GM23338 (cell line): ENCODE data around the gene TTC23. TPM values are rescaled to one million over a fixed set of nuclear protein-coding genes. Genes with fewer than 3 reads are reported as not detected.

Experiments
- ATAC-seq: fragments of 200-7000 bp; cut with Tn5 transposase; 3 replicates; pipeline ENCODE4 v1.9.1; 2020
- DNase-seq: peaks from one replicate; pipeline ENCODE4 v3.0.0-alpha.2; 2015; ENCODE audit warnings: low spot score
- H2AFZ ChIP-seq: fragments of 200-600 bp; sonication (generic); 2 replicates; pipeline ENCODE4 v1.8.0; 2016; ENCODE audit warnings: antibody characterized with exemption, mild to moderate bottlenecking, moderate library complexity
- H3F3A ChIP-seq: fragments of 200-600 bp; sonication (generic); replicated peaks from 2 replicates; pipeline ENCODE4 v1.8.0; 2017; ENCODE audit warnings: antibody characterized with exemption, mixed run types, low read depth
- H3K27ac ChIP-seq: fragments of 200-600 bp; sonication (generic); 2 replicates; pipeline ENCODE4 v1.6.1; 2016; ENCODE audit warnings: low read depth
- H3K27me3 ChIP-seq: fragments of 200-600 bp; sonication (generic); 2 replicates; pipeline ENCODE4 v1.8.0; 2016; ENCODE audit warnings: mild to moderate bottlenecking, mixed run types, moderate library complexity; ENCODE audit not compliant: insufficient read depth
- H3K36me3 ChIP-seq: fragments of 200-600 bp; sonication (generic); 2 replicates; pipeline ENCODE4 v1.8.0; 2016; ENCODE audit warnings: mild to moderate bottlenecking; ENCODE audit not compliant: insufficient read depth
- H3K4me1 ChIP-seq: fragments of 200-600 bp; sonication (generic); 2 replicates; pipeline ENCODE4 v1.8.0; 2016; ENCODE audit warnings: mild to moderate bottlenecking, moderate library complexity; ENCODE audit not compliant: insufficient read depth
- H3K4me2 ChIP-seq: fragments of 200-600 bp; sonication (generic); 2 replicates; pipeline ENCODE4 v1.7.1; 2017; ENCODE audit warnings: mixed run types
- H3K4me3 ChIP-seq: fragments of 200-600 bp; sonication (generic); 2 replicates; pipeline ENCODE4 v1.6.1; 2016; ENCODE audit warnings: mixed run types
- H3K79me2 ChIP-seq: fragments of 200-600 bp; sonication (generic); replicated peaks from 2 replicates; pipeline ENCODE4 v1.8.0; 2017; ENCODE audit warnings: mild to moderate bottlenecking; ENCODE audit not compliant: insufficient read depth
- H3K9me2 ChIP-seq: fragments of 200-600 bp; sonication (generic); 2 replicates; pipeline ENCODE4 v1.8.0; 2017; ENCODE audit not compliant: insufficient read depth
- H4K20me1 ChIP-seq: fragments of 200-600 bp; sonication (generic); replicated peaks from 2 replicates; pipeline ENCODE4 v1.8.0; 2017; ENCODE audit warnings: mild to moderate bottlenecking; ENCODE audit not compliant: insufficient read depth
- H3K27ac Mint-ChIP-seq: 2 replicates; pipeline ENCODE4 v1.8.0; 2020; ENCODE audit warnings: inconsistent platforms, mild to moderate bottlenecking, moderate library complexity, mixed read lengths
- H3K27me3 Mint-ChIP-seq: 3 replicates; pipeline ENCODE4 v1.8.0; 2022; ENCODE audit warnings: low read depth, mild to moderate bottlenecking, moderate library complexity, mixed read lengths, inconsistent platforms; ENCODE audit not compliant: insufficient read depth, poor library complexity
- H3K36me3 Mint-ChIP-seq: 3 replicates; pipeline ENCODE4 v1.8.0; 2021; ENCODE audit warnings: low read depth, mild to moderate bottlenecking, inconsistent platforms, moderate library complexity, mixed read lengths
- H3K4me1 Mint-ChIP-seq: 3 replicates; pipeline ENCODE4 v1.8.0; 2020; ENCODE audit warnings: mild to moderate bottlenecking, inconsistent platforms, mixed read lengths
- H3K4me3 Mint-ChIP-seq: 3 replicates; pipeline ENCODE4 v1.8.0; 2021; ENCODE audit warnings: moderate library complexity, mild to moderate bottlenecking, inconsistent platforms, mixed read lengths
- H3K9me3 Mint-ChIP-seq: 3 replicates; pipeline ENCODE4 v1.8.0; 2020; ENCODE audit warnings: moderate library complexity, mild to moderate bottlenecking, inconsistent platforms, mixed read lengths
- EZH2 ChIP-seq: fragments of 200-600 bp; sonication (generic); IDR thresholded peaks from one replicate; pipeline ENCODE4 v1.8.0; 2017; ENCODE audit warnings: antibody characterized with exemption, mild to moderate bottlenecking, low read depth; ENCODE audit not compliant: unreplicated experiment
- JUNB ChIP-seq: IDR thresholded peaks from one replicate; pipeline ENCODE4 v1.6.1; 2016; ENCODE audit warnings: antibody characterized with exemption; ENCODE audit not compliant: unreplicated experiment
- NANOG ChIP-seq: IDR thresholded peaks from 2 replicates; pipeline ENCODE4 v1.6.1; 2016; ENCODE audit warnings: antibody characterized with exemption, borderline replicate concordance
- STAT1 ChIP-seq: IDR thresholded peaks from one replicate; pipeline ENCODE4 v1.6.1; 2016; ENCODE audit warnings: antibody characterized with exemption; ENCODE audit not compliant: unreplicated experiment
- polyA plus RNA-seq: library from polyadenylated mRNA; unstranded; fragments of >200 nt; fragmentation: Nextera tagmentation; extraction: Ambion mirVana; gene quantifications from 2 replicates; pipeline ENCODE4 v1.2.1, GENCODE V29; 2016
- total RNA-seq: library from RNA; depleted of rRNA; stranded (reverse); fragments of >200 nt; shearing (Covaris generic); gene quantifications from 2 replicates; pipeline ENCODE4 v1.2.3, GENCODE V29; 2014
- TF ChIP-seq, protein P1 (sequence below): fragments of 250-450 bp; sonication (Bioruptor Pico); IDR thresholded peaks from 2 replicates; pipeline ENCODE4 v1.5.0; 2020; ENCODE audit warnings: mild to moderate bottlenecking, moderate library complexity
- TF ChIP-seq, protein P2 (sequence below): IDR thresholded peaks from one replicate; pipeline ENCODE4 v1.6.1; 2018; ENCODE audit warnings: antibody characterized with exemption; ENCODE audit not compliant: unreplicated experiment

TTC23 gene
- total and polyA plus RNA-seq, 2 experiments from 2014 or later: 6.3 to 25.2 TPM

DNA sequence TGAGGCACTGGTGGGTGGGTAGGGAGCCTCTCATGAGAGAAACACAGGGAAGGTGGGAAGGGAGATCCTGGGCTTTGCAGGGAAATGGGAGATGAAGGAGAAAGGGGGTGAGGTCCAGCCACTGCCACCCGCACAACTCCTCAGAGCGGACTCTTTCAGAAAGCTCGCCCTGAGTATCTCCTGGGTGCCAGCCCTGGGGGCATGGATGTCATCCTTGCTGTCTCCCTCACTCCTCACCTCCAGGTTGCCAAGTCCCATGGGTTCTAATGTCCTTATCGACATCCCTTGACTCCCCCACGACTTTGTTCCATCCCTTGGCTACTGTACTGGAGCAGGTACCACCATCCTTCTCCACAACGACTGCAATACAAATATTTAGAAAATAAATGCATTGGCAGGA is 103.6 kb downstream of the TTC23 start:
- ATAC-seq: no peak
- Histone ChIP-seq H3K36me3 (no peaks in the 10 kb centered on the region), H3K4me1 (peaks cover 36% of the 10 kb centered on the region), H3K9me2 (no peaks in the 10 kb centered on the region), H3K27ac (no peak overlapping the region), H3F3A (no peaks in the 10 kb centered on the region), H2AFZ (no peak overlapping the region), H3K4me2 (no peak overlapping the region), H3K79me2 (no peaks in the 10 kb centered on the region), H3K4me3 (no peak overlapping the region), H3K27me3 (no peaks in the 10 kb centered on the region), H4K20me1 (no peaks in the 10 kb centered on the region)
- TF ChIP-seq, protein P1, sequence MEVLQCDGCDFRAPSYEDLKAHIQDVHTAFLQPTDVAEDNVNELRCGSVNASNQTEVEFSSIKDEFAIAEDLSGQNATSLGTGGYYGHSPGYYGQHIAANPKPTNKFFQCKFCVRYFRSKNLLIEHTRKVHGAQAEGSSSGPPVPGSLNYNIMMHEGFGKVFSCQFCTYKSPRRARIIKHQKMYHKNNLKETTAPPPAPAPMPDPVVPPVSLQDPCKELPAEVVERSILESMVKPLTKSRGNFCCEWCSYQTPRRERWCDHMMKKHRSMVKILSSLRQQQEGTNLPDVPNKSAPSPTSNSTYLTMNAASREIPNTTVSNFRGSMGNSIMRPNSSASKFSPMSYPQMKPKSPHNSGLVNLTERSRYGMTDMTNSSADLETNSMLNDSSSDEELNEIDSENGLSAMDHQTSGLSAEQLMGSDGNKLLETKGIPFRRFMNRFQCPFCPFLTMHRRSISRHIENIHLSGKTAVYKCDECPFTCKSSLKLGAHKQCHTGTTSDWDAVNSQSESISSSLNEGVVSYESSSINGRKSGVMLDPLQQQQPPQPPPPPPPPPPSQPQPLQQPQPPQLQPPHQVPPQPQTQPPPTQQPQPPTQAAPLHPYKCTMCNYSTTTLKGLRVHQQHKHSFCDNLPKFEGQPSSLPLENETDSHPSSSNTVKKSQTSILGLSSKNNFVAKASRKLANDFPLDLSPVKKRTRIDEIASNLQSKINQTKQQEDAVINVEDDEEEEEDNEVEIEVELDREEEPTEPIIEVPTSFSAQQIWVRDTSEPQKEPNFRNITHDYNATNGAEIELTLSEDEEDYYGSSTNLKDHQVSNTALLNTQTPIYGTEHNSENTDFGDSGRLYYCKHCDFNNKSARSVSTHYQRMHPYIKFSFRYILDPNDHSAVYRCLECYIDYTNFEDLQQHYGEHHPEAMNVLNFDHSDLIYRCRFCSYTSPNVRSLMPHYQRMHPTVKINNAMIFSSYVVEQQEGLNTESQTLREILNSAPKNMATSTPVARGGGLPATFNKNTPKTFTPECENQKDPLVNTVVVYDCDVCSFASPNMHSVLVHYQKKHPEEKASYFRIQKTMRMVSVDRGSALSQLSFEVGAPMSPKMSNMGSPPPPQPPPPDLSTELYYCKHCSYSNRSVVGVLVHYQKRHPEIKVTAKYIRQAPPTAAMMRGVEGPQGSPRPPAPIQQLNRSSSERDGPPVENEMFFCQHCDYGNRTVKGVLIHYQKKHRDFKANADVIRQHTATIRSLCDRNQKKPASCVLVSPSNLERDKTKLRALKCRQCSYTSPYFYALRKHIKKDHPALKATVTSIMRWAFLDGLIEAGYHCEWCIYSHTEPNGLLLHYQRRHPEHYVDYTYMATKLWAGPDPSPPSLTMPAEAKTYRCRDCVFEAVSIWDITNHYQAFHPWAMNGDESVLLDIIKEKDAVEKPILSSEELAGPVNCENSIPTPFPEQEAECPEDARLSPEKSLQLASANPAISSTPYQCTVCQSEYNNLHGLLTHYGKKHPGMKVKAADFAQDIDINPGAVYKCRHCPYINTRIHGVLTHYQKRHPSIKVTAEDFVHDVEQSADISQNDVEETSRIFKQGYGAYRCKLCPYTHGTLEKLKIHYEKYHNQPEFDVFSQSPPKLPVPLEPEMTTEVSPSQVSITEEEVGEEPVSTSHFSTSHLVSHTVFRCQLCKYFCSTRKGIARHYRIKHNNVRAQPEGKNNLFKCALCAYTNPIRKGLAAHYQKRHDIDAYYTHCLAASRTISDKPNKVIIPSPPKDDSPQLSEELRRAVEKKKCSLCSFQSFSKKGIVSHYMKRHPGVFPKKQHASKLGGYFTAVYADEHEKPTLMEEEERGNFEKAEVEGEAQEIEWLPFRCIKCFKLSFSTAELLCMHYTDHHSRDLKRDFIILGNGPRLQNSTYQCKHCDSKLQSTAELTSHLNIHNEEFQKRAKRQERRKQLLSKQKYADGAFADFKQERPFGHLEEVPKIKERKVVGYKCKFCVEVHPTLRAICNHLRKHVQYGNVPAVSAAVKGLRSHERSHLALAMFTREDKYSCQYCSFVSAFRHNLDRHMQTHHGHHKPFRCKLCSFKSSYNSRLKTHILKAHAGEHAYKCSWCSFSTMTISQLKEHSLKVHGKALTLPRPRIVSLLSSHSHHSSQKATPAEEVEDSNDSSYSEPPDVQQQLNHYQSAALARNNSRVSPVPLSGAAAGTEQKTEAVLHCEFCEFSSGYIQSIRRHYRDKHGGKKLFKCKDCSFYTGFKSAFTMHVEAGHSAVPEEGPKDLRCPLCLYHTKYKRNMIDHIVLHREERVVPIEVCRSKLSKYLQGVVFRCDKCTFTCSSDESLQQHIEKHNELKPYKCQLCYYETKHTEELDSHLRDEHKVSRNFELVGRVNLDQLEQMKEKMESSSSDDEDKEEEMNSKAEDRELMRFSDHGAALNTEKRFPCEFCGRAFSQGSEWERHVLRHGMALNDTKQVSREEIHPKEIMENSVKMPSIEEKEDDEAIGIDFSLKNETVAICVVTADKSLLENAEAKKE (CRISPR knock-in tag): no peak
- TF ChIP-seq STAT1 (no peak), EZH2 (no peak), NANOG (no peak), JUNB (no peak)
- TF ChIP-seq, protein P2, sequence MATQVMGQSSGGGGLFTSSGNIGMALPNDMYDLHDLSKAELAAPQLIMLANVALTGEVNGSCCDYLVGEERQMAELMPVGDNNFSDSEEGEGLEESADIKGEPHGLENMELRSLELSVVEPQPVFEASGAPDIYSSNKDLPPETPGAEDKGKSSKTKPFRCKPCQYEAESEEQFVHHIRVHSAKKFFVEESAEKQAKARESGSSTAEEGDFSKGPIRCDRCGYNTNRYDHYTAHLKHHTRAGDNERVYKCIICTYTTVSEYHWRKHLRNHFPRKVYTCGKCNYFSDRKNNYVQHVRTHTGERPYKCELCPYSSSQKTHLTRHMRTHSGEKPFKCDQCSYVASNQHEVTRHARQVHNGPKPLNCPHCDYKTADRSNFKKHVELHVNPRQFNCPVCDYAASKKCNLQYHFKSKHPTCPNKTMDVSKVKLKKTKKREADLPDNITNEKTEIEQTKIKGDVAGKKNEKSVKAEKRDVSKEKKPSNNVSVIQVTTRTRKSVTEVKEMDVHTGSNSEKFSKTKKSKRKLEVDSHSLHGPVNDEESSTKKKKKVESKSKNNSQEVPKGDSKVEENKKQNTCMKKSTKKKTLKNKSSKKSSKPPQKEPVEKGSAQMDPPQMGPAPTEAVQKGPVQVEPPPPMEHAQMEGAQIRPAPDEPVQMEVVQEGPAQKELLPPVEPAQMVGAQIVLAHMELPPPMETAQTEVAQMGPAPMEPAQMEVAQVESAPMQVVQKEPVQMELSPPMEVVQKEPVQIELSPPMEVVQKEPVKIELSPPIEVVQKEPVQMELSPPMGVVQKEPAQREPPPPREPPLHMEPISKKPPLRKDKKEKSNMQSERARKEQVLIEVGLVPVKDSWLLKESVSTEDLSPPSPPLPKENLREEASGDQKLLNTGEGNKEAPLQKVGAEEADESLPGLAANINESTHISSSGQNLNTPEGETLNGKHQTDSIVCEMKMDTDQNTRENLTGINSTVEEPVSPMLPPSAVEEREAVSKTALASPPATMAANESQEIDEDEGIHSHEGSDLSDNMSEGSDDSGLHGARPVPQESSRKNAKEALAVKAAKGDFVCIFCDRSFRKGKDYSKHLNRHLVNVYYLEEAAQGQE: no peak
- Mint-ChIP-seq H3K27ac (no peak overlapping the region), H3K27me3 (peaks cover 3% of the 10 kb centered on the region), H3K4me1 (peaks cover 47% of the 10 kb centered on the region), H3K36me3 (peaks cover 10% of the 10 kb centered on the region), H3K9me3 (no peaks in the 10 kb centered on the region), H3K4me3 (no peak overlapping the region)
- DNase-seq: no peak
